Measurements from ENCODE around the gene ANO5.

GRCh38 chr11:22276535-22276934 is 83.7 kb downstream of the ANO5 start:
- TF ChIP-seq CTCF (IDR thresholded peaks at IDR 0.05) (no peak), POLR2A (IDR thresholded peaks at IDR 0.05) (no peak)
